Osteoblast (primary cell): Measurements from ENCODE around the gene CDH22. TPM values are rescaled to one million over a fixed set of nuclear protein-coding genes. Genes with fewer than 3 reads are reported as not detected.

Source experiments
- DNase-seq: peaks from one replicate; pipeline ENCODE4 v3.0.0; 2011; ENCODE audit warnings: low spot score, mixed read lengths; ENCODE audit not compliant: insufficient read length; ENCODE audit errors: missing footprints
- H2AFZ ChIP-seq: 2 replicates; pipeline ENCODE4 v1.6.0; 2011; ENCODE audit warnings: mild to moderate bottlenecking, low read length
- H3K27ac ChIP-seq: 2 replicates; pipeline ENCODE4 v1.5.1; 2011; ENCODE audit warnings: mild to moderate bottlenecking, low read depth, low read length, moderate library complexity
- H3K27me3 ChIP-seq: 2 replicates; pipeline ENCODE4 v1.6.0; 2012; ENCODE audit warnings: mild to moderate bottlenecking, control low read depth, inconsistent platforms, low read length, moderate library complexity; ENCODE audit not compliant: insufficient read depth
- H3K36me3 ChIP-seq: 2 replicates; pipeline ENCODE4 v1.5.1; 2011; ENCODE audit warnings: mild to moderate bottlenecking, low read length, control low read depth, moderate library complexity; ENCODE audit not compliant: insufficient read depth
- H3K4me1 ChIP-seq: 2 replicates; pipeline ENCODE4 v1.5.1; 2011; ENCODE audit warnings: mild to moderate bottlenecking, low read length, control low read depth, moderate library complexity; ENCODE audit not compliant: insufficient read depth
- H3K4me2 ChIP-seq: 2 replicates; pipeline ENCODE4 v1.6.0; 2011; ENCODE audit warnings: mild to moderate bottlenecking, low read length; ENCODE audit not compliant: insufficient read depth
- H3K4me3 ChIP-seq: fragments of 200-600 bp; sonication (generic); 3 replicates; pipeline ENCODE4 v1.5.1; 2012; ENCODE audit warnings: mild to moderate bottlenecking, low read length, inconsistent platforms; ENCODE audit not compliant: insufficient read depth
- H3K79me2 ChIP-seq: 2 replicates; pipeline ENCODE4 v1.6.0; 2012; ENCODE audit warnings: mild to moderate bottlenecking, low read length, control low read depth, inconsistent platforms; ENCODE audit not compliant: insufficient read depth
- H3K9me3 ChIP-seq: 2 replicates; pipeline ENCODE4 v1.5.1; 2011; ENCODE audit warnings: low read depth, low read length, control low read depth
- H4K20me1 ChIP-seq: 2 replicates; pipeline ENCODE4 v1.6.0; 2012; ENCODE audit warnings: mild to moderate bottlenecking, low read length, control low read depth; ENCODE audit not compliant: insufficient read depth
- CTCF ChIP-seq: IDR thresholded peaks from 2 replicates; pipeline ENCODE4 v1.5.1; 2011; ENCODE audit warnings: mild to moderate bottlenecking, low read depth, low read length, moderate library complexity; ENCODE audit errors: extremely low read depth
- total RNA-seq: library from RNA; depleted of rRNA; stranded (reverse); fragments of >200 nt; gene quantifications from 2 replicates; pipeline ENCODE4 v1.2.3, GENCODE V29; 2012

CDH22 gene
- total RNA-seq, 1 donor, result not detected

DNA sequence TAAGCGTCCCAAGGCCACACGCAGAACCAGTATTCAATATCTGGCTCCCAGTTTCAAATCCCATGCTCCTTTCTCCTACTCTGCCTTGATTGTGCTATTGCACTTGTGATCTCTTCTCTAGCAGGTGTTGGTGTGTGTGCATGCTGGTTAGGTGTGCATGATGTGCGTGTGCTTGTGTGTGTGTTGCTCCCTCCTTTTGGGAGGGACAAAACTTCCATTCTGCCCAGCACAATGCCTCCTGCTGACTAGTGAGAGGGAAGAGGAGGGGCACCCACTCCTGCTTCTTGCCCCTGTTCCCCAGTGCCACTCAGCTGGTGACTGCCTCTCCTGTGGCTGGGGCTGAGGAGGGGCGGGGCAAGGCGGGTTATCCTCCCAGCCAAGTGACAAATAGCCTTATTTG, 170.5 kb downstream of the CDH22 start:
- Histone ChIP-seq H3K4me1 (peaks cover 2% of the 10 kb centered on the region), H2AFZ (no peak overlapping the region), H4K20me1 (no peaks in the 10 kb centered on the region), H3K36me3 (no peaks in the 10 kb centered on the region), H3K27me3 (peaks cover 40% of the 10 kb centered on the region), H3K9me3 (no peaks in the 10 kb centered on the region), H3K4me2 (no peak overlapping the region), H3K27ac (no peak overlapping the region), H3K4me3 (no peak overlapping the region), H3K79me2 (no peaks in the 10 kb centered on the region)
- DNase-seq, result no peak
- TF ChIP-seq CTCF, result no peak

- H3K36me3 ChIP-seq, result no peaks in the 10 kb centered on the region
- DNase-seq, result no peak
- peaks cover 37% of the 10 kb centered on the region for H3K27me3 ChIP-seq
- no peaks in the 10 kb centered on the region for H4K20me1 ChIP-seq
- H3K79me2 ChIP-seq, result no peaks in the 10 kb centered on the region
- H2AFZ ChIP-seq, result no peak overlapping the region
- H3K4me3 ChIP-seq, result no peak overlapping the region
- H3K4me1 ChIP-seq, result peaks cover 9% of the 10 kb centered on the region
- TF ChIP-seq CTCF, result no peak
- no peak overlapping the region for H3K27ac ChIP-seq
- no peaks in the 10 kb centered on the region for H3K9me3 ChIP-seq
- no peak overlapping the region for H3K4me2 ChIP-seq
Measured at GRCh38 chr20:46135856-46136633, 172.3 kb downstream of the CDH22 start.

DNA sequence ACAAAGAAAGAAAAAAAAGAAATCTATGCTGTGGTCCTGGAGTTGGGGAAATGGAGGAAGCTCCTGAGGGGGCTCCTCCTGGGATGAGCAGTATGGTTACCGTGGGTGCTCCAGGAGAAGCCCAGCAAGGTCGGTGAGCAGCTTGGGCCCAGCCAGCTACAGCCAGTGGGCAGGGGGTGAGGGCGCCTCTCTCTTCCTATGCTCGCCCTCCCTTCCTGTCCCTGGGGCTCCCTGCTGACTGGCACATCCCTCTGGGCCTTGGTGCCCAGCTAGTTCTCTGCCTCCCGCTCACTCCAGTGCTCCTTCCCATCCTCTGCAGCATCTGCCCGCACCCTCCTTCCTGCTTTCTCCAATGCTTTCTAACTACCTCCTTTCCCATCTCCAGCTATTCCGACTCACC, 173.6 kb downstream of the CDH22 start:
- DNase-seq, result no peak
- Histone ChIP-seq H3K36me3 (no peaks in the 10 kb centered on the region), H2AFZ (no peak overlapping the region), H3K27ac (no peak overlapping the region), H3K27me3 (peaks cover 37% of the 10 kb centered on the region), H3K79me2 (no peaks in the 10 kb centered on the region), H3K4me3 (no peak overlapping the region), H3K4me1 (peaks cover 9% of the 10 kb centered on the region), H4K20me1 (no peaks in the 10 kb centered on the region), H3K9me3 (no peaks in the 10 kb centered on the region), H3K4me2 (no peak overlapping the region)
- no peak for TF ChIP-seq CTCF

- Histone ChIP-seq H3K36me3 (no peaks in the 10 kb centered on the region), H4K20me1 (no peaks in the 10 kb centered on the region), H3K9me3 (no peaks in the 10 kb centered on the region), H2AFZ (no peak overlapping the region), H3K27ac (no peak overlapping the region), H3K4me1 (peaks cover 9% of the 10 kb centered on the region), H3K4me2 (no peak overlapping the region), H3K79me2 (no peaks in the 10 kb centered on the region), H3K4me3 (no peak overlapping the region), H3K27me3 (peaks cover 31% of the 10 kb centered on the region)
- TF ChIP-seq CTCF, result no peak
- no peak for DNase-seq
Measured at GRCh38 chr20:46133886-46134654, 174.2 kb downstream of the CDH22 start.
